Measurements from ENCODE around the gene SPATA18. TPM values are rescaled to one million over a fixed set of nuclear protein-coding genes. Genes with fewer than 3 reads are reported as not detected.

SPATA18 gene
- polyA plus RNA-seq, 3 donors = 0.04 to 0.41 TPM; not detected in 1

DNA sequence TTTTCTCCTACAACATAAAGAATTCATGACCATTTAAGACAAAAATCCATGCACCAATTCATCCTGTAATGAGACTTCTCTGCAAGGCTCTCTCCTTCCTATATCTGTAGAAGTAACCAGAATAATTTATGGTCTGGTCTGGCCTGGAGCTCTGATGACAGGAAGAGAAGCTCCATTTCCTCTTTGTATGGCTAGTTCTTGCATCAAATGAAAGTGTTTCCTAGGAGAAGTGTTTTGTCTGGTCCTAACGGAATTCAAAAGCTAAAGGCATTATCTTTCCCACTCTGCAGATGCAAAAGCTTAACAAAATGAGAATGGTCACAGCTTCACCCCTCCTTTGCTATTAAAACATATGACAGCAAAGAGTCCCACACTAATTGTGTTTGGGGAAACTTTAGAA, 55.1 kb downstream of the SPATA18 start:
- TF ChIP-seq, protein P1, sequence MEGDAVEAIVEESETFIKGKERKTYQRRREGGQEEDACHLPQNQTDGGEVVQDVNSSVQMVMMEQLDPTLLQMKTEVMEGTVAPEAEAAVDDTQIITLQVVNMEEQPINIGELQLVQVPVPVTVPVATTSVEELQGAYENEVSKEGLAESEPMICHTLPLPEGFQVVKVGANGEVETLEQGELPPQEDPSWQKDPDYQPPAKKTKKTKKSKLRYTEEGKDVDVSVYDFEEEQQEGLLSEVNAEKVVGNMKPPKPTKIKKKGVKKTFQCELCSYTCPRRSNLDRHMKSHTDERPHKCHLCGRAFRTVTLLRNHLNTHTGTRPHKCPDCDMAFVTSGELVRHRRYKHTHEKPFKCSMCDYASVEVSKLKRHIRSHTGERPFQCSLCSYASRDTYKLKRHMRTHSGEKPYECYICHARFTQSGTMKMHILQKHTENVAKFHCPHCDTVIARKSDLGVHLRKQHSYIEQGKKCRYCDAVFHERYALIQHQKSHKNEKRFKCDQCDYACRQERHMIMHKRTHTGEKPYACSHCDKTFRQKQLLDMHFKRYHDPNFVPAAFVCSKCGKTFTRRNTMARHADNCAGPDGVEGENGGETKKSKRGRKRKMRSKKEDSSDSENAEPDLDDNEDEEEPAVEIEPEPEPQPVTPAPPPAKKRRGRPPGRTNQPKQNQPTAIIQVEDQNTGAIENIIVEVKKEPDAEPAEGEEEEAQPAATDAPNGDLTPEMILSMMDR (IDR thresholded peaks at IDR 0.05) = no peak
- DNase-seq = no peak
- Histone ChIP-seq H3K4me1 (ENCODE audit: control insufficient read depth in 1 of 2, insufficient read depth in 2 of 2, low read length in 2 of 2) (peaks cover 0 to 5% of the 10 kb centered on the region in 2 donors), H3K27me3 (ENCODE audit: control insufficient read depth in 2 of 2, insufficient read depth in 2 of 2, low read length in 2 of 2) (no peaks in the 10 kb centered on the region), H3K27ac (ENCODE audit: low read depth in 1 of 2, low read length in 2 of 2) (no peak overlapping the region), H3K4me2 (replicated peaks; ENCODE audit: extremely low read depth, low read length, poor library complexity, severe bottlenecking) (no peak overlapping the region), H3K9ac (ENCODE audit: insufficient read depth, low read length, poor library complexity, severe bottlenecking) (no peak overlapping the region), H3K9me3 (replicated peaks in 1 of 2; ENCODE audit: control insufficient read depth in 1 of 2, insufficient read depth in 1 of 2, low read length in 2 of 2) (no peaks in the 10 kb centered on the region), H3K4me3 (replicated peaks in 1 of 3; ENCODE audit: low read depth in 2 of 3, low read length in 3 of 3) (no peak overlapping the region), H3K79me2 (ENCODE audit: insufficient read depth, low read length) (no peaks in the 10 kb centered on the region), H3K36me3 (replicated peaks in 1 of 2; ENCODE audit: control insufficient read depth in 1 of 2, insufficient read depth in 2 of 2, low read length in 2 of 2) (no peaks in the 10 kb centered on the region), H4K20me1 (ENCODE audit: insufficient read depth, low read length) (no peaks in the 10 kb centered on the region), H2AFZ (ENCODE audit: insufficient read depth, low read depth, low read length, poor library complexity, severe bottlenecking) (peak overlapping the region; percentile 11)
- Mint-ChIP-seq H3K27ac (no peak overlapping the region), H3K36me3 (no peaks in the 10 kb centered on the region), H3K4me3 (no peak overlapping the region), H3K9me3 (peaks cover 0 to 8% (median 2%) of the 10 kb centered on the region in 7 donors), H3K4me1 (peaks cover 11% of the 10 kb centered on the region), H3K27me3 (ENCODE audit: low read depth in 3 of 3) (peaks cover 0 to 2% (median 0%) of the 10 kb centered on the region in 3 donors)
- intact Hi-C loops (cut with micrococcal nuclease) = no loop called here
- WGBS (ENCODE audit: insufficient coverage) = no CpG with 5 or more reads among the region's 1 CpG

GRCh38 chr4:52106660-52107059, 55.6 kb downstream of the SPATA18 start:
- Histone ChIP-seq H4K20me1 (ENCODE audit: insufficient read depth, low read length) (no peaks in the 10 kb centered on the region), H3K27ac (ENCODE audit: low read depth in 1 of 2, low read length in 2 of 2) (no peak overlapping the region), H3K4me1 (ENCODE audit: control insufficient read depth in 1 of 2, insufficient read depth in 2 of 2, low read length in 2 of 2) (peaks cover 0 to 5% of the 10 kb centered on the region in 2 donors), H3K79me2 (ENCODE audit: insufficient read depth, low read length) (no peaks in the 10 kb centered on the region), H3K9ac (ENCODE audit: insufficient read depth, low read length, poor library complexity, severe bottlenecking) (no peak overlapping the region), H3K27me3 (ENCODE audit: control insufficient read depth in 2 of 2, insufficient read depth in 2 of 2, low read length in 2 of 2) (no peaks in the 10 kb centered on the region), H2AFZ (ENCODE audit: insufficient read depth, low read depth, low read length, poor library complexity, severe bottlenecking) (peak overlapping the region; percentile 11), H3K36me3 (replicated peaks in 1 of 2; ENCODE audit: control insufficient read depth in 1 of 2, insufficient read depth in 2 of 2, low read length in 2 of 2) (no peaks in the 10 kb centered on the region), H3K4me3 (replicated peaks in 1 of 3; ENCODE audit: low read depth in 2 of 3, low read length in 3 of 3) (no peak overlapping the region), H3K9me3 (replicated peaks in 1 of 2; ENCODE audit: control insufficient read depth in 1 of 2, insufficient read depth in 1 of 2, low read length in 2 of 2) (no peaks in the 10 kb centered on the region), H3K4me2 (replicated peaks; ENCODE audit: extremely low read depth, low read length, poor library complexity, severe bottlenecking) (no peak overlapping the region)
- Mint-ChIP-seq H3K4me1 (peaks cover 11% of the 10 kb centered on the region), H3K27me3 (ENCODE audit: low read depth in 3 of 3) (peaks cover 0 to 4% (median 0%) of the 10 kb centered on the region in 3 donors), H3K27ac (no peak overlapping the region), H3K9me3 (peaks cover 0 to 8% (median 2%) of the 10 kb centered on the region in 7 donors), H3K36me3 (no peaks in the 10 kb centered on the region), H3K4me3 (no peak overlapping the region)
- no peak for DNase-seq
- TF ChIP-seq, protein P1 (IDR thresholded peaks at IDR 0.05) = no peak
- 71% methylated on average over 2 of the region's 5 CpGs for WGBS (ENCODE audit: insufficient coverage)
- intact Hi-C loops (cut with micrococcal nuclease) = no loop called here
